GM23338 (cell line): ENCODE data around the gene GNG7. TPM values are rescaled to one million over a fixed set of nuclear protein-coding genes. Genes with fewer than 3 reads are reported as not detected.

Experiments used
- ATAC-seq: fragments of 200-7000 bp; cut with Tn5 transposase; 3 replicates; pipeline ENCODE4 v1.9.1; 2020
- DNase-seq: peaks from one replicate; pipeline ENCODE4 v3.0.0-alpha.2; 2015; ENCODE audit warnings: low spot score
- H2AFZ ChIP-seq: fragments of 200-600 bp; sonication (generic); 2 replicates; pipeline ENCODE4 v1.8.0; 2016; ENCODE audit warnings: antibody characterized with exemption, mild to moderate bottlenecking, moderate library complexity
- H3F3A ChIP-seq: fragments of 200-600 bp; sonication (generic); replicated peaks from 2 replicates; pipeline ENCODE4 v1.8.0; 2017; ENCODE audit warnings: antibody characterized with exemption, mixed run types, low read depth
- H3K27ac ChIP-seq: fragments of 200-600 bp; sonication (generic); 2 replicates; pipeline ENCODE4 v1.6.1; 2016; ENCODE audit warnings: low read depth
- H3K27me3 ChIP-seq: fragments of 200-600 bp; sonication (generic); 2 replicates; pipeline ENCODE4 v1.8.0; 2016; ENCODE audit warnings: mild to moderate bottlenecking, mixed run types, moderate library complexity; ENCODE audit not compliant: insufficient read depth
- H3K36me3 ChIP-seq: fragments of 200-600 bp; sonication (generic); 2 replicates; pipeline ENCODE4 v1.8.0; 2016; ENCODE audit warnings: mild to moderate bottlenecking; ENCODE audit not compliant: insufficient read depth
- H3K4me1 ChIP-seq: fragments of 200-600 bp; sonication (generic); 2 replicates; pipeline ENCODE4 v1.8.0; 2016; ENCODE audit warnings: mild to moderate bottlenecking, moderate library complexity; ENCODE audit not compliant: insufficient read depth
- H3K4me2 ChIP-seq: fragments of 200-600 bp; sonication (generic); 2 replicates; pipeline ENCODE4 v1.7.1; 2017; ENCODE audit warnings: mixed run types
- H3K4me3 ChIP-seq: fragments of 200-600 bp; sonication (generic); 2 replicates; pipeline ENCODE4 v1.6.1; 2016; ENCODE audit warnings: mixed run types
- H3K79me2 ChIP-seq: fragments of 200-600 bp; sonication (generic); replicated peaks from 2 replicates; pipeline ENCODE4 v1.8.0; 2017; ENCODE audit warnings: mild to moderate bottlenecking; ENCODE audit not compliant: insufficient read depth
- H3K9me2 ChIP-seq: fragments of 200-600 bp; sonication (generic); 2 replicates; pipeline ENCODE4 v1.8.0; 2017; ENCODE audit not compliant: insufficient read depth
- H4K20me1 ChIP-seq: fragments of 200-600 bp; sonication (generic); replicated peaks from 2 replicates; pipeline ENCODE4 v1.8.0; 2017; ENCODE audit warnings: mild to moderate bottlenecking; ENCODE audit not compliant: insufficient read depth
- H3K27ac Mint-ChIP-seq: 2 replicates; pipeline ENCODE4 v1.8.0; 2020; ENCODE audit warnings: inconsistent platforms, mild to moderate bottlenecking, moderate library complexity, mixed read lengths
- H3K27me3 Mint-ChIP-seq: 3 replicates; pipeline ENCODE4 v1.8.0; 2022; ENCODE audit warnings: low read depth, mild to moderate bottlenecking, moderate library complexity, mixed read lengths, inconsistent platforms; ENCODE audit not compliant: insufficient read depth, poor library complexity
- H3K36me3 Mint-ChIP-seq: 3 replicates; pipeline ENCODE4 v1.8.0; 2021; ENCODE audit warnings: low read depth, mild to moderate bottlenecking, inconsistent platforms, moderate library complexity, mixed read lengths
- H3K4me1 Mint-ChIP-seq: 3 replicates; pipeline ENCODE4 v1.8.0; 2020; ENCODE audit warnings: mild to moderate bottlenecking, inconsistent platforms, mixed read lengths
- H3K4me3 Mint-ChIP-seq: 3 replicates; pipeline ENCODE4 v1.8.0; 2021; ENCODE audit warnings: moderate library complexity, mild to moderate bottlenecking, inconsistent platforms, mixed read lengths
- H3K9me3 Mint-ChIP-seq: 3 replicates; pipeline ENCODE4 v1.8.0; 2020; ENCODE audit warnings: moderate library complexity, mild to moderate bottlenecking, inconsistent platforms, mixed read lengths
- CREB1 ChIP-seq: fragments of 250-450 bp; sonication (Bioruptor Pico); IDR thresholded peaks from 2 replicates; pipeline ENCODE4 v1.5.0; 2020; ENCODE audit warnings: low read depth, mild to moderate bottlenecking, moderate library complexity
- EZH2 ChIP-seq: fragments of 200-600 bp; sonication (generic); IDR thresholded peaks from one replicate; pipeline ENCODE4 v1.8.0; 2017; ENCODE audit warnings: antibody characterized with exemption, mild to moderate bottlenecking, low read depth; ENCODE audit not compliant: unreplicated experiment
- EZH2phosphoT487 ChIP-seq: fragments of 200-600 bp; sonication (generic); IDR thresholded peaks from one replicate; pipeline ENCODE4 v1.8.1; 2018; ENCODE audit warnings: antibody characterized with exemption; ENCODE audit not compliant: unreplicated experiment
- NANOG ChIP-seq: IDR thresholded peaks from 2 replicates; pipeline ENCODE4 v1.6.1; 2016; ENCODE audit warnings: antibody characterized with exemption, borderline replicate concordance
- POLR2AphosphoS5 ChIP-seq: IDR thresholded peaks from 2 replicates; pipeline ENCODE4 v1.6.1; 2016; ENCODE audit warnings: antibody characterized with exemption, low read depth
- REST ChIP-seq: IDR thresholded peaks from one replicate; pipeline ENCODE4 v1.6.1; 2018; ENCODE audit warnings: antibody characterized with exemption; ENCODE audit not compliant: unreplicated experiment
- STAT1 ChIP-seq: IDR thresholded peaks from one replicate; pipeline ENCODE4 v1.6.1; 2016; ENCODE audit warnings: antibody characterized with exemption; ENCODE audit not compliant: unreplicated experiment
- ZNF114 ChIP-seq: fragments of 250-450 bp; sonication (Bioruptor Pico); IDR thresholded peaks from 2 replicates; pipeline ENCODE4 v1.5.0; 2020; ENCODE audit warnings: mild to moderate bottlenecking, moderate library complexity
- ZNF331 ChIP-seq: fragments of 250-450 bp; sonication (Bioruptor Pico); IDR thresholded peaks from 2 replicates; pipeline ENCODE4 v1.5.0; 2020; ENCODE audit warnings: low read depth, mild to moderate bottlenecking, moderate library complexity
- ZNF462 ChIP-seq: fragments of 250-450 bp; sonication (Bioruptor Pico); IDR thresholded peaks from 2 replicates; pipeline ENCODE4 v1.5.0; 2020; ENCODE audit warnings: mild to moderate bottlenecking, moderate library complexity
- long read RNA-seq: library from polyadenylated mRNA; unstranded; transcript quantifications from one replicate; pipeline ENCODE4 v2.0.0, GENCODE V29; 2020; ENCODE audit not compliant: unreplicated experiment
- polyA plus RNA-seq: library from polyadenylated mRNA; unstranded; fragments of >200 nt; fragmentation: Nextera tagmentation; extraction: Ambion mirVana; gene quantifications from 2 replicates; pipeline ENCODE4 v1.2.1, GENCODE V29; 2016
- total RNA-seq: library from RNA; depleted of rRNA; stranded (reverse); fragments of >200 nt; shearing (Covaris generic); gene quantifications from 2 replicates; pipeline ENCODE4 v1.2.3, GENCODE V29; 2014; rRNA removed
- TF ChIP-seq, protein P1 (sequence below): IDR thresholded peaks from 2 replicates; pipeline ENCODE4 v1.6.1; 2016; ENCODE audit warnings: antibody characterized with exemption

GNG7 gene
- total RNA-seq (5.4 and 8.3 TPM in 2 replicates), polyA plus RNA-seq (5.1 and 5.8 TPM in 2 replicates)
- long read RNA-seq, full-length matches to known transcripts: 4 of 12 reads
- long read RNA-seq, partial matches to known transcripts: 3 of 12 reads
- long read RNA-seq, other reads (novel, unspliced or antisense): 5 of 12 reads

DNA sequence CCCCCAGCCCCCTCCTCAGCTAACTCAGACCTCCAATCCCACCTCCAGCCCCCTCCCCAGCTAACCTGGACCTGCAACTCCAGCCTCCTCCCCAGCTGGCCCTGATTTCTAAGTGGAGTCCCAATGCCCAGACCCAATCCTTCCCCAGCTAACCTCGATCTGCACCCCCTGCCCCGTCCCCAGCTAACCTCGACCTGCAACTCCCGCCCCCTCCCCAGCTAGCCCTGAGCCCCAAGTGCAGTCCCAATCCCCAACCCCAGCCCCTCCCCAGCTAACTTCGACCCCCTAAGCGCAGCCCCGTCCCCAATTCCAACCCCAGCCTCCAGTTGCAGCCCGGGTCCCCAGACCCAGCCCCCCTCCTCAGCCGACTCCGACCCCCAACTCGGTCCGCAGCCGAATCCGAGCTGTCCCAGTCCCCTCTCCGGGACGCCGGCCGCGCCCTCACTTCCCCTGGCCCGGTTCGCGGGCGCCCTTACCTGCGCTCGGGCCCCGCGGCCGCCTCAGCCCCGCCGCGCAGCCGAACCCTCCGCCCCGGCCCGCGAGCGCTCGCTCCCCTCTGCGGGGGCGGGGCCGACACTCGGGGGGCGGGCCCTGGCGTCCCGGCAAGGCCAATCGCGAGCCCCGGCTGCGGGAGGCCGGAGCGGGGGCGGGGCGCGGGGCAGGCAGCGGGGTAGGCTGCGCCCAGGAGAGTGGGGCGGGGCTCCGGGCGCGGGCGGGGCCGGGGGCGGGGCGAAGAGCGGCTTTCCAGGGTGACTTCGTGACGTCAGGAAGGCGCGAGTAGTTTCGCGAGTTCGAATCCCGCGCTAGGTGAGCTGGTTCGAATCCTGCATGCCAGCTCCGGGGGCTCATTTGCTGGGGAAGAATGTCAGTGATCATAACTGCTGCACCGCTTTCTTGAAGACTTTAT lies at the start of gene GNG7:
TSS of gene GNG7 (minus strand) at position 525 of the 907 bp plus-strand sequence. CDS start 182,006 bp downstream, outside the sequence.
- Histone ChIP-seq H3F3A (no peaks in the 10 kb centered on the region), H3K36me3 (no peaks in the 10 kb centered on the region), H3K27me3 (peaks cover 27% of the 10 kb centered on the region), H3K79me2 (no peaks in the 10 kb centered on the region), H3K4me3 (peak within 1 kb of the TSS; percentile 77), H3K4me1 (peaks cover 11% of the 10 kb centered on the region), H4K20me1 (no peaks in the 10 kb centered on the region; the same call in 1 of the 2 replicates), H3K4me2 (peak within 1 kb of the TSS; percentile 97), H3K9me2 (peaks cover 6% of the 10 kb centered on the region; the same call in 1 of the 2 replicates), H3K27ac (no peak within 1 kb of the TSS), H2AFZ (peak within 1 kb of the TSS; percentile 89; the same call in 1 of the 2 replicates)
- no peaks in the 10 kb centered on the region for H3K36me3 Mint-ChIP-seq
- H3K27me3 Mint-ChIP-seq: peaks cover 29% of the 10 kb centered on the region
- DNase-seq: peak; percentile 96
- peaks cover 9% of the 10 kb centered on the region for H3K4me1 Mint-ChIP-seq
- no peaks in the 10 kb centered on the region for H3K9me3 Mint-ChIP-seq
- ATAC-seq: peak; percentile 91
- peak within 1 kb of the TSS; percentile 62; the same call in 1 of the 2 replicates for H3K27ac Mint-ChIP-seq
- TF ChIP-seq STAT1 (no peak), ZNF331 (no peak), REST (no peak), CREB1 (CRISPR knock-in tag) (peak; percentile 92), POLR2AphosphoS5 (peak; percentile 53), EZH2 (no peak), NANOG (no peak), ZNF462 (no peak), EZH2phosphoT487 (no peak), ZNF114 (CRISPR knock-in tag) (no peak)
- TF ChIP-seq, protein P1, sequence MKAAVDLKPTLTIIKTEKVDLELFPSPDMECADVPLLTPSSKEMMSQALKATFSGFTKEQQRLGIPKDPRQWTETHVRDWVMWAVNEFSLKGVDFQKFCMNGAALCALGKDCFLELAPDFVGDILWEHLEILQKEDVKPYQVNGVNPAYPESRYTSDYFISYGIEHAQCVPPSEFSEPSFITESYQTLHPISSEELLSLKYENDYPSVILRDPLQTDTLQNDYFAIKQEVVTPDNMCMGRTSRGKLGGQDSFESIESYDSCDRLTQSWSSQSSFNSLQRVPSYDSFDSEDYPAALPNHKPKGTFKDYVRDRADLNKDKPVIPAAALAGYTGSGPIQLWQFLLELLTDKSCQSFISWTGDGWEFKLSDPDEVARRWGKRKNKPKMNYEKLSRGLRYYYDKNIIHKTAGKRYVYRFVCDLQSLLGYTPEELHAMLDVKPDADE: no peak
- peak within 1 kb of the TSS; percentile 88 for H3K4me3 Mint-ChIP-seq
